Nephron (organoid): Measurements from ENCODE around the gene CYP3A5.
"Not testable (repeated sequence)": the region's sequence is repeated elsewhere in the genome, so short reads cannot be mapped to it uniquely, and the experiment has no call there.

Experiments used
- H3K27ac Mint-ChIP-seq, 3 experiments: 2 replicates each; pipeline ENCODE4 v1.8.0; 2020; ENCODE audit warnings: mixed read lengths in 3 of 3, mild to moderate bottlenecking in 2 of 3, moderate library complexity in 1 of 3
- H3K27me3 Mint-ChIP-seq: 2 replicates; pipeline ENCODE4 v1.8.0; 2021; ENCODE audit warnings: low read depth, mild to moderate bottlenecking, moderate library complexity, mixed read lengths
- H3K36me3 Mint-ChIP-seq: 2 replicates; pipeline ENCODE4 v1.8.0; 2020; ENCODE audit warnings: low read depth, mixed read lengths
- H3K4me1 Mint-ChIP-seq: 2 replicates; pipeline ENCODE4 v1.8.0; 2020; ENCODE audit warnings: mixed read lengths
- H3K4me3 Mint-ChIP-seq, 3 experiments: 2 replicates each; pipeline ENCODE4 v1.8.0; 2020; ENCODE audit warnings: mild to moderate bottlenecking in 3 of 3, mixed read lengths in 3 of 3, moderate library complexity in 2 of 3
- H3K9me3 Mint-ChIP-seq: 2 replicates; pipeline ENCODE4 v1.8.0; 2020; ENCODE audit warnings: mixed read lengths
- TF ChIP-seq, protein P1 (sequence below), 3 experiments: fragments of 200-600 bp; sonication (generic); IDR thresholded peaks; one replicate each; pipeline ENCODE4 v1.5.0; 2021; ENCODE audit warnings: antibody characterized with exemption in 3 of 3; ENCODE audit not compliant: unreplicated experiment in 3 of 3

Gene CYP3A5

DNA sequence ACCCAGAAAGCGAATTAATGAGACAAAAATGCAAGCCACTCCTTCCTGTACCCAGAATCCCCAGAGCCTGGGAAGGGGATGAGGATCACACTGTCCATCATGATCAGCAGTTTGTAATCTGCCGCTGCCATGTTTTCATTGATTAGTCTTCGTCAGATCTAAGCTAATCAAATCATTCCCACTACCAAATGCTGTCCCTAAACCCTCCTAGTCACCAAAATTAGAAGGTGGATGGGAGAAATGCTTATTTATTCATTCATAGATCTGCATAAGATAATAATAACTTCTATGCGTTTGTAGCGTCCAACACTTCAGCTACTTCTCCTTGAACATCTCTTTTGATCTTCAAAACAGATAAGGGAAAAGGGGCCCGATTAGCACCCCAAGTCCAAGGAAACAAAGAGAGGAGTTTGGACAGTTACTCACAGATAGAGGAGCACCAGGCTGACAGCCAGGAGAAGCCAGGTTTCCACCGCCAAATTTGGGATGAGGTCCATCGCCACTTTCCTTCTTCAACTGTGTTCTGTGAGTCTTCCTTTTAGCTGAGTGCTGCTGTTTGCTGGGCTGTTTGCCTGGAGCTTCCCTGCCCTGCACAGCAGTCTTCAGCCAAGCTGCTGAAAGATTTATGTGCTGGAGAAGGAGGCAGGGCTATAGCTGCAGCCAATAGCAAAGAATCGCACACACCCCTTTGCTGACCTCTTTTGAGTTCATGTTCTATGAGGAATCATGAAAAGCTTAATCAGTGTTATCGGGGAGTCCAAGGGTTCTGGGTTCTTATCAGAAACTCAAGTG is at the start of gene CYP3A5:
Gene CYP3A5, minus strand, starts transcription at position 597 of the 792 bp plus-strand sequence. Its CDS starts 100 bp downstream, at position 497.
- H3K4me1 Mint-ChIP-seq: peaks cover 15% of the 10 kb centered on the region
- TF ChIP-seq, protein P1, sequence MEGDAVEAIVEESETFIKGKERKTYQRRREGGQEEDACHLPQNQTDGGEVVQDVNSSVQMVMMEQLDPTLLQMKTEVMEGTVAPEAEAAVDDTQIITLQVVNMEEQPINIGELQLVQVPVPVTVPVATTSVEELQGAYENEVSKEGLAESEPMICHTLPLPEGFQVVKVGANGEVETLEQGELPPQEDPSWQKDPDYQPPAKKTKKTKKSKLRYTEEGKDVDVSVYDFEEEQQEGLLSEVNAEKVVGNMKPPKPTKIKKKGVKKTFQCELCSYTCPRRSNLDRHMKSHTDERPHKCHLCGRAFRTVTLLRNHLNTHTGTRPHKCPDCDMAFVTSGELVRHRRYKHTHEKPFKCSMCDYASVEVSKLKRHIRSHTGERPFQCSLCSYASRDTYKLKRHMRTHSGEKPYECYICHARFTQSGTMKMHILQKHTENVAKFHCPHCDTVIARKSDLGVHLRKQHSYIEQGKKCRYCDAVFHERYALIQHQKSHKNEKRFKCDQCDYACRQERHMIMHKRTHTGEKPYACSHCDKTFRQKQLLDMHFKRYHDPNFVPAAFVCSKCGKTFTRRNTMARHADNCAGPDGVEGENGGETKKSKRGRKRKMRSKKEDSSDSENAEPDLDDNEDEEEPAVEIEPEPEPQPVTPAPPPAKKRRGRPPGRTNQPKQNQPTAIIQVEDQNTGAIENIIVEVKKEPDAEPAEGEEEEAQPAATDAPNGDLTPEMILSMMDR (IDR thresholded peaks at IDR 0.05; ENCODE audit: unreplicated experiment in 3 of 3): no peak
- H3K27me3 Mint-ChIP-seq: no peaks in the 10 kb centered on the region
- H3K27ac Mint-ChIP-seq: peak within 1 kb of the TSS; percentile 49 to 87 (median 77)
- H3K9me3 Mint-ChIP-seq: peaks cover 27% of the 10 kb centered on the region
- peaks cover 9% of the 10 kb centered on the region for H3K36me3 Mint-ChIP-seq
- H3K4me3 Mint-ChIP-seq: peak within 1 kb of the TSS; percentile 18 to 77 (median 64)

DNA sequence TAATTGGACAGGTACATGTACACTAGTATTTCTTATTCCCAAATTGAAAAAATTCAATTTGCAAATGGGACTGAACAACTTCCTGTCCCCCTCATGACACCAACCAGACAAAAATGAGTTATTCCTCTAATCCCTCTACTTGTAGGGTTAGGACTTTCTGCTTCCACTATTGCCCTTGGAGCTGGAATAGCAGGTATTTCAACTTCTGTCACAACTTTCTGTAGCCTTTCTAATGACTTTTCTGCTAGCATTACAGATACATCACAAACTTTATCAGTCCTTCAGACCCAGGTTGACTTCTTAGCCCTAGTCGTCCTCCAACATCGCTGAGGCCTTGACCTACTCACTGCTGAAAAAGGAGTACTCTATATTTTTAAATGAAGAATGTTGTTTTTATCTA is 48.8 kb upstream of the CYP3A5 start:
- Mint-ChIP-seq H3K9me3 (no peaks in the 10 kb centered on the region), H3K27me3 (no peaks in the 10 kb centered on the region), H3K4me1 (no peaks in the 10 kb centered on the region), H3K4me3 (no peak overlapping the region), H3K36me3 (no peaks in the 10 kb centered on the region), H3K27ac (no peak overlapping the region)
- TF ChIP-seq, protein P1 (IDR thresholded peaks at IDR 0.05; ENCODE audit: unreplicated experiment in 3 of 3): no peak

DNA sequence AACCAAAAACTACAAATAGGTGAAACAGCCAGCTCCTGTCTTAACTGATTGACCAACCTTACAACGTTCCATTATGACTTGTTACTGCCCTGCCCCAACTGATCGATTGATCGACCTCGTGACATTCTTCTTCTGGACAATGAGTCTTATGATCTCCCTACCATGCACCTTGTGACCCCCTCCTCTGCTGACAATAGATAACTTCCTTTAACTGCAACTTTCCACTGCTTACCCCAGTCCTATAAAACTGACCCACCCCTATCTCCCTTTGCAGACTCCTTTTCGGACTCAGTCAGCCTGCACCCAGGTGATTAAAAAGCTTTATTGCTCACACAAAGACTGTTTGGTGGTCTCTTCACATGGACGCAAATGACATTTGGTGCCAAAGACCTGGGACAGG is 43.4 kb upstream of the CYP3A5 start:
- not testable (repeated sequence) for H3K9me3 Mint-ChIP-seq, H3K4me3 Mint-ChIP-seq, H3K27me3 Mint-ChIP-seq, H3K27ac Mint-ChIP-seq, H3K36me3 Mint-ChIP-seq
- H3K4me1 Mint-ChIP-seq: peaks cover 18% of the 10 kb centered on the region

DNA sequence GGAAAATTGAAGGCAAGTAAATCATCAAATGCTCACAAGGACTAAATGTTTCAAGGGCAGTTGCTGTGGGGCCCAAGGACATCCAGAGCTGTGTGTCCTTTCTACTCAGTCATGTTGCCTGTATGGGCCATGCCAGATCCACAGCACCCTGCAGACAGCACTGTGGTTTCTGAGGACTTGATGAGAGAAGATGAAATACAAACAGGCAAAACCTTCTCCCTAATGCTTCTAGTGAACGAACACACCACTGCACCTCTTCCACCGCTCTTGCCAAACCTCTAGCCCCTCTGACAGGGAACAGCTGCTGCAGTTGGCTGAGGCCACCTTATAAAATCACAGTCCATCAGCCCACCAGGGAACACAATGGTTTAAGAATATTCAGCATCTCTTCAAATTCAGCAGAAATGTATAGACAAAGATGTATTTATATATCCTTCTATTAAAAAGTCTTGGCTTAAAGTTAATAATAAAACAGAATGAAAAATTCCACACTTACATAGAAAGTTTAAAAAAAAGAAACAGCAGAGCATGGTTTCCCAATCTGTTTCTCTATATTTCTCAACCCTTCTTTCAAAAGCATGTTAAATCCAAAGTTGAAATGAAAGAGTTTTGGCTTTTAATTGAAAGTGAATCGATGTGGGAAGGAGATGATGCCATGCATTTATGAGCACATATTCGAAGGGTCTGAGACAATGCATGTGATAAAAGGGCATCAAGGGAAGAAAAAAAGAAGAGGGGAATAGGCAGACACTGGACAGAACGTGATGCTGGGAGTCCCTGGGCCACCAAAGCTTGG is 41.2 kb upstream of the CYP3A5 start:
- Mint-ChIP-seq H3K9me3 (peaks cover 4% of the 10 kb centered on the region), H3K27ac (peak overlapping the region; percentile 70 to 84 (median 70))

DNA sequence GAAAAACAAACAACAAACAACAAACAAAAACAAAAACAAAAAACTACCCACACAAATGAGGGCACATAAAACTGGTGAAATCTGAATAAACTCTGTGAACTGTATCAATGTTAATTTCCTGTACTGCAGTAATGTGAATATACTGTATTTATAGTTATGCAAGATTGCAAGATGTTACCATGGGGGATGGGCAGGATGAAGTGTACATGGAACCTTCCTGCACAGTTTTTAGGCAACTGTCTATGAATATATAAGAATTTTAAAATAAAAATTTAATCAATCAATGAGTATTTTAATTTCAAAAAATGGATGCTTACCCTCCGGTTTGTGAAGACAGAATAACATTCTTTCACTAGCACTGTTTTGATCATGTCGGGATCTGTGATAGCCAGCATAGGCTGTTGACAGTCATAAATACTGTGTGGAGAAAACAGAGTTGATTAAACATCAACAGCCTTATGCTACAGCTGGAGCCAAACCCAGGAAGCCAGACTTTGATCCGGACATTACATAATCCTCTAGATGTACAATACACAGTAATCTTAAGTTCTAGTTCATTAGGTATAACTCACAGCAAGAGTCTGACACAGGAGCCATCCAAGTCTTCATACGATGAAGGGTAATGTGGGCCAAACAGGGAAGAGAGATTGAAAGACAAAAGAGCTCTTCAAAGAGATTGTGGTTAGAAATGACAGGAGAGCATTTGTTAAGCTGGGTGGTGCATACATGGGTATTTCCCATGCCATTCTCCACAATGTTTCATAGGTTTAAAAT is 40.4 kb upstream of the CYP3A5 start:
- TF ChIP-seq, protein P1 (IDR thresholded peaks at IDR 0.05; ENCODE audit: unreplicated experiment in 3 of 3): no peak
- H3K27ac Mint-ChIP-seq: peak overlapping the region; percentile 70 to 84 (median 70)
- peaks cover 6% of the 10 kb centered on the region for H3K27me3 Mint-ChIP-seq
- peaks cover 4% of the 10 kb centered on the region for H3K9me3 Mint-ChIP-seq
- peaks cover 18% of the 10 kb centered on the region for H3K4me1 Mint-ChIP-seq
- no peaks in the 10 kb centered on the region for H3K36me3 Mint-ChIP-seq
- no peak overlapping the region for H3K4me3 Mint-ChIP-seq

More for the DNA sequence above, 41.2 kb upstream of the CYP3A5 start:
- Mint-ChIP-seq H3K4me3 (no peak overlapping the region), H3K4me1 (peaks cover 18% of the 10 kb centered on the region), H3K36me3 (no peaks in the 10 kb centered on the region), H3K27me3 (peaks cover 6% of the 10 kb centered on the region)
- TF ChIP-seq, protein P1 (IDR thresholded peaks at IDR 0.05; ENCODE audit: unreplicated experiment in 3 of 3): no peak
